ENCODE measurements around the gene SGTA.
"Not testable (repeated sequence)": the region's sequence is repeated elsewhere in the genome, so short reads cannot be mapped to it uniquely, and the experiment has no call there.

SGTA gene

GRCh38 chr19:2793126-2793525, 10.1 kb upstream of the SGTA start:
- DNase-seq (ENCODE audit: low read depth in 2 of 2), result no peak

DNA sequence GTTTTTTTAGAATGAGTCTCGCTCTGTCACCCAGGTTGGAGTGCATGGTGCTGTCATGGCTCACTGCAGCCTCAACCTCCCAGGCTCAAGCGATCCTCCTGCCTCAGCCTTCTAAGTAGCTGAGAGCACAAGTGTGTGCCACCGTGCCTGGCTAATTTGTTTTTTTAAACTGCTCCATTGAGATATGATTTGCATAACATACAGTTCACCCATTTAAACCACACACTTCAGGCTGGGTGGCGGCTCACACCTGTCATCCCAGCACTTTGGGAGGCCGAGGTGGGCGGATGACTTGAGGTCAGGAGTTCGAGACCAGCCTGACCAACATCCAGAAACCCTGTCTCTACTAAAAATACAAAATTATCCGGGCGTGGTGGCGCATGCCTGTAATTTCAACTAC, 9.6 kb upstream of the SGTA start:
- not testable (repeated sequence) for DNase-seq (ENCODE audit: low read depth in 2 of 2)

DNA sequence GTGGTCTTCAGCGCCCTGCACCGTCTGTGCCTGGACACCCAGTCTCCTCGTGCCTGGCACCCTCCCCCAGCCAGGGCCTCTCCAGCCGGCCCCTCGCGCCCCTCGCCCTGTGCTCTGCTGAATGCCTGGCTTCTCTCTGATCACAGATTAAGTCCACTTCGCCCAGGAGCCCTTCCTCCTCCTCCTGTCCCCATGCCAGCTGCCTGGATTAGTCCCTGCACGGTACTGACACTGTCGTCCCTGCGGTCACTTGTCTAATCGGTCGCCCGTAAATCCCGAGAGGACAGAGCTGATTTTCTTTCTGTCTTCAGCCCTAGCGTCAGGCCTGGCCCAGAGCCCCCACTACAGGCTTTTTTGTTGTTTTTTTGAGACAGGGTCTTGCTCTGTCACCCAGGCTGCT, 8.8 kb upstream of the SGTA start:
- DNase-seq (ENCODE audit: low read depth in 2 of 2), result no peak

GRCh38 chr19:2791440-2791839, 8.4 kb upstream of the SGTA start:
- DNase-seq (ENCODE audit: low read depth in 2 of 2), result no peak

GRCh38 chr19:2790557-2791271, 7.6 kb upstream of the SGTA start:
- DNase-seq (ENCODE audit: low read depth in 2 of 2), result no peak

- DNase-seq (ENCODE audit: low read depth in 2 of 2), result no peak
Observed at GRCh38 chr19:2790194-2790556, 7.1 kb upstream of the SGTA start.

- DNase-seq (ENCODE audit: low read depth in 2 of 2), result no peak
Observed at GRCh38 chr19:2788237-2788636, 5.2 kb upstream of the SGTA start.

GRCh38 chr19:2787115-2787514, 4.0 kb upstream of the SGTA start:
- no peak for DNase-seq (ENCODE audit: low read depth in 2 of 2)

- peak; percentile 99 for DNase-seq (ENCODE audit: low read depth in 2 of 2)
Observed at GRCh38 chr19:2785244-2785997, 2.3 kb upstream of the SGTA start, which contains the start of gene THOP1. Gene THOP1, plus strand, starts transcription at chr19:2785503. Its CDS starts 160 bp downstream, at chr19:2785663.

GRCh38 chr19:2783781-2784145, 690 bp upstream of the SGTA start:
- DNase-seq (ENCODE audit: low read depth in 2 of 2), result no peak

GRCh38 chr19:2782329-2782935, 641 bp downstream of the SGTA start:
- no peak for DNase-seq (ENCODE audit: low read depth in 2 of 2)

GRCh38 chr19:2780284-2780683, 2.8 kb downstream of the SGTA start:
- no peak for DNase-seq (ENCODE audit: low read depth in 2 of 2)

DNA sequence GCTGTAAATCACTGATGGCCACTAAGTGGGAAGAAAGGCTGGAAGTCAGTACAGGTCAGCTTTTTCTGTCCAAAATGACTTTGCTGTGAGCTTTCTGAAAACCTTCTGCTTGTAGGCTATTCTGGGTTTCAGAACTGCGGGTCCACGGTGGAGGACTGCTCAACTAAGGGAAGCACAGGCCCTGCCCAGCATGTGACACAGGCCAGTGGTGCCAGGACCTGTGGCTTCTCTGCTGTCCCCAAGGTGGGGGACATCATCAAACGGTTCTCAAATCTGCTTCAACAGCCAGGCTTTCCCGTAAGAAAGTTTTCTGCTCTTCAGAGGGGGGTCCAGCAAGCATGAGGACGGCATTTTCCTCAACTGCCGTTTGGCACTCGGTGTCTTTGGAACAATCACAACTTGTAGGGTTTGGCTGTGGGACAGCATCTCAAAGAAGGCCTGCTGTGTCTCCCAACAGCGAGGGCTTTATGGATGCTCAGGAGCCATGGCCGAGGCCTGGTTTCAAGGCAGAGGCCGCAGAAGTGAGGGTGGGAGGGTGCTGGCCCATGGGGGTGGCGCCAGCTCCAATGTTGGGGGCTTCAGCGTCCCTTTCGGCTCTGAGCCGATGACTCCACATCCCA, 3.8 kb downstream of the SGTA start:
- no peak for DNase-seq (ENCODE audit: low read depth in 2 of 2)

- DNase-seq (ENCODE audit: low read depth in 2 of 2), result no peak
Observed at GRCh38 chr19:2777952-2778683, 5.0 kb downstream of the SGTA start.

GRCh38 chr19:2775556-2776430, 7.3 kb downstream of the SGTA start:
- DNase-seq (ENCODE audit: low read depth in 2 of 2), result peak; percentile 61 to 64

DNA sequence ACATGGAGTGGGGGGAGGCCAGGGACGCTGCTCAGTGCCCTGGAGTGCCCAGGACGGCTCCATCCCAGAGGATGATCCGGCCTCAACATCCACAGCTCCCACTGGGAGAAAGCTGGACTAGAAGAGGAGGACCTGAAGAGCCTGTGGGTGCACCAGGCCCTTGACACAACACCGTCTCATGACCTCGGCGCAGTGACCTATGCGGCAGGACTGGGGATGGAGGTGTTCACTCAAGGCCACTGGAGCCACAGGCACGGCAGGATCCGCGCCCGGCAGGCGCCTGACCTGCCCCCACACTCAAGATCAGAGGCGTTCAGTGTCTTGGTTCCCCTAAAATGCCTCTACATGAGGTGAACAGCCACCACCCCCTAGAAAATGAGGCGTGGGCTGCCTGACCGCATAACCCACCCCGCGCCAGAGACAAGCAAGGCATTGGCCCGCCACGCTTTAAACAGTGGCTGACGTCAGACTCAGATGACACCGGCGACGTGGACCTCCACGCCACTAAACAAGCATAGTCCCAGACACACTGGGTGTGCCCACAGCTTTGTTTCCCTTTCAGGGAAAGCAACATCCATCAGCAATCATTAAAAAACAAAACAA, 8.0 kb downstream of the SGTA start:
- no peak for DNase-seq (ENCODE audit: low read depth in 2 of 2)

GRCh38 chr19:2774083-2774679, 8.9 kb downstream of the SGTA start:
- no peak for DNase-seq (ENCODE audit: low read depth in 2 of 2)

- no peak for DNase-seq (ENCODE audit: low read depth in 2 of 2)
Observed at GRCh38 chr19:2771786-2772674, 11.0 kb downstream of the SGTA start.
